ENCODE data around the gene SH3RF3. TPM values are rescaled to one million over a fixed set of nuclear protein-coding genes. Genes with fewer than 3 reads are reported as not detected.

SH3RF3 gene
- total and polyA plus RNA-seq, 2 donors (not counting 1 experiment from before 2014, with no cell fraction given): 8.3 to 10.1 TPM

GRCh38 chr2:109437325-109438090, 308.5 kb downstream of the SH3RF3 start:
- Histone ChIP-seq H3K4me2 (ENCODE audit: extremely low read depth, insufficient read depth, low read length) (no peak overlapping the region), H3K9ac (ENCODE audit: insufficient read depth, low read length) (no peak overlapping the region), H4K20me1 (ENCODE audit: control insufficient read depth, extremely low read depth, insufficient read depth, low read length) (no peaks in the 10 kb centered on the region), H3K9me3 (ENCODE audit: control insufficient read depth, insufficient read depth, low read depth, low read length) (no peaks in the 10 kb centered on the region), H3K27ac (ENCODE audit: insufficient read depth, low read length) (no peak overlapping the region), H3K27me3 (ENCODE audit: control insufficient read depth, insufficient read depth, low read length) (no peaks in the 10 kb centered on the region), H3K4me3 (replicated peaks in 1 of 4; ENCODE audit: control extremely low read depth in 1 of 4, insufficient read depth in 1 of 4, low read depth in 3 of 4, low read length in 4 of 4) (no peak overlapping the region), H2AFZ (ENCODE audit: low read length) (no peak overlapping the region), H3K36me3 (ENCODE audit: control insufficient read depth, insufficient read depth, low read length) (peaks cover 11% of the 10 kb centered on the region), H3K79me2 (ENCODE audit: control insufficient read depth, insufficient read depth, low read length) (no peaks in the 10 kb centered on the region), H3K4me1 (ENCODE audit: control insufficient read depth, extremely low read depth, insufficient read depth, low read length) (peaks cover 22% of the 10 kb centered on the region)
- TF ChIP-seq EZH2 (IDR thresholded peaks at IDR 0.05; ENCODE audit: low read length, missing control alignments) (no peak), CTCF (conservative IDR thresholded peaks at IDR 0.05 in 1 of 2, IDR thresholded peaks at IDR 0.05 in 1 of 2; ENCODE audit: low read depth in 1 of 2, low read length in 2 of 2) (no peak)
- no peak for DNase-seq (ENCODE audit: low read depth in 2 of 2)

- no peaks in the 10 kb centered on the region for H3K27me3 ChIP-seq (ENCODE audit: control insufficient read depth, insufficient read depth, low read length)
- peaks cover 11% of the 10 kb centered on the region for H3K36me3 ChIP-seq (ENCODE audit: control insufficient read depth, insufficient read depth, low read length)
- no peak for DNase-seq (ENCODE audit: low read depth in 2 of 2)
- H3K4me3 ChIP-seq (replicated peaks in 1 of 4; ENCODE audit: control extremely low read depth in 1 of 4, insufficient read depth in 1 of 4, low read depth in 3 of 4, low read length in 4 of 4): no peak overlapping the region
- H4K20me1 ChIP-seq (ENCODE audit: control insufficient read depth, extremely low read depth, insufficient read depth, low read length): no peaks in the 10 kb centered on the region
- H2AFZ ChIP-seq (ENCODE audit: low read length): no peak overlapping the region
- H3K27ac ChIP-seq (ENCODE audit: insufficient read depth, low read length): no peak overlapping the region
- H3K9ac ChIP-seq (ENCODE audit: insufficient read depth, low read length): no peak overlapping the region
- H3K79me2 ChIP-seq (ENCODE audit: control insufficient read depth, insufficient read depth, low read length): no peaks in the 10 kb centered on the region
- H3K9me3 ChIP-seq (ENCODE audit: control insufficient read depth, insufficient read depth, low read depth, low read length): no peaks in the 10 kb centered on the region
- TF ChIP-seq EZH2 (IDR thresholded peaks at IDR 0.05; ENCODE audit: low read length, missing control alignments): no peak
- TF ChIP-seq CTCF (conservative IDR thresholded peaks at IDR 0.05 in 1 of 2, IDR thresholded peaks at IDR 0.05 in 1 of 2; ENCODE audit: low read depth in 1 of 2, low read length in 2 of 2): no peak
- H3K4me2 ChIP-seq (ENCODE audit: extremely low read depth, insufficient read depth, low read length): no peak overlapping the region
- H3K4me1 ChIP-seq (ENCODE audit: control insufficient read depth, extremely low read depth, insufficient read depth, low read length): peaks cover 22% of the 10 kb centered on the region
Measured at GRCh38 chr2:109438146-109438545, 309.1 kb downstream of the SH3RF3 start.

- peaks cover 22% of the 10 kb centered on the region for H3K4me1 ChIP-seq (ENCODE audit: control insufficient read depth, extremely low read depth, insufficient read depth, low read length)
- DNase-seq (ENCODE audit: low read depth in 2 of 2): peak; percentile 80 to 82
- no peaks in the 10 kb centered on the region for H3K9me3 ChIP-seq (ENCODE audit: control insufficient read depth, insufficient read depth, low read depth, low read length)
- H2AFZ ChIP-seq (ENCODE audit: low read length): no peak overlapping the region
- H3K27ac ChIP-seq (ENCODE audit: insufficient read depth, low read length): peak overlapping the region; percentile 2
- no peak for TF ChIP-seq EZH2 (IDR thresholded peaks at IDR 0.05; ENCODE audit: low read length, missing control alignments)
- TF ChIP-seq CTCF (conservative IDR thresholded peaks at IDR 0.05 in 1 of 2, IDR thresholded peaks at IDR 0.05 in 1 of 2; ENCODE audit: low read depth in 1 of 2, low read length in 2 of 2): no peak
- H3K27me3 ChIP-seq (ENCODE audit: control insufficient read depth, insufficient read depth, low read length): no peaks in the 10 kb centered on the region
- H3K79me2 ChIP-seq (ENCODE audit: control insufficient read depth, insufficient read depth, low read length): no peaks in the 10 kb centered on the region
- no peak overlapping the region for H3K9ac ChIP-seq (ENCODE audit: insufficient read depth, low read length)
- no peak overlapping the region for H3K4me2 ChIP-seq (ENCODE audit: extremely low read depth, insufficient read depth, low read length)
- H3K36me3 ChIP-seq (ENCODE audit: control insufficient read depth, insufficient read depth, low read length): peaks cover 11% of the 10 kb centered on the region
- no peak overlapping the region for H3K4me3 ChIP-seq (replicated peaks in 1 of 4; ENCODE audit: control extremely low read depth in 1 of 4, insufficient read depth in 1 of 4, low read depth in 3 of 4, low read length in 4 of 4)
- H4K20me1 ChIP-seq (ENCODE audit: control insufficient read depth, extremely low read depth, insufficient read depth, low read length): no peaks in the 10 kb centered on the region
Measured at GRCh38 chr2:109438773-109439389, 309.9 kb downstream of the SH3RF3 start.

Data from fibroblast of lung (primary cell).